HUES48 (cell line): ENCODE data around the gene GEMIN4.

ENCODE experiments used
- H3K27ac ChIP-seq: one replicate; pipeline ENCODE4 v1.7.0; 2013; ENCODE audit warnings: low read depth, low read length, inconsistent platforms
- H3K27me3 ChIP-seq: 2 replicates; pipeline ENCODE4 v1.6.1; 2013; ENCODE audit warnings: mild to moderate bottlenecking, low read length; ENCODE audit not compliant: control insufficient read depth, insufficient read depth
- H3K36me3 ChIP-seq: 2 replicates; pipeline ENCODE4 v1.6.1; 2013; ENCODE audit warnings: low read length; ENCODE audit not compliant: control insufficient read depth, insufficient read depth
- H3K4me1 ChIP-seq: 2 replicates; pipeline ENCODE4 v1.6.1; 2013; ENCODE audit warnings: mild to moderate bottlenecking, low read length; ENCODE audit not compliant: control insufficient read depth, insufficient read depth
- H3K4me3 ChIP-seq: 2 replicates; pipeline ENCODE4 v1.5.1; 2013; ENCODE audit warnings: mild to moderate bottlenecking, low read depth, low read length
- H3K9ac ChIP-seq: 2 replicates; pipeline ENCODE4 v1.6.1; 2013; ENCODE audit warnings: mild to moderate bottlenecking, low read depth, low read length, moderate library complexity
- H3K9me3 ChIP-seq: 2 replicates; pipeline ENCODE4 v1.6.1; 2013; ENCODE audit warnings: low read length; ENCODE audit not compliant: control insufficient read depth, insufficient read depth

The GEMIN4 gene

GRCh38 chr17:721540-721937 lies 30.5 kb downstream of the GEMIN4 start:
- no peak overlapping the region for H3K4me3 ChIP-seq
- H3K36me3 ChIP-seq: no peaks in the 10 kb centered on the region
- no peak overlapping the region for H3K9ac ChIP-seq
- H3K9me3 ChIP-seq: no peaks in the 10 kb centered on the region
- H3K27ac ChIP-seq: no peak overlapping the region
- peaks cover 10% of the 10 kb centered on the region for H3K4me1 ChIP-seq
- no peaks in the 10 kb centered on the region for H3K27me3 ChIP-seq

DNA sequence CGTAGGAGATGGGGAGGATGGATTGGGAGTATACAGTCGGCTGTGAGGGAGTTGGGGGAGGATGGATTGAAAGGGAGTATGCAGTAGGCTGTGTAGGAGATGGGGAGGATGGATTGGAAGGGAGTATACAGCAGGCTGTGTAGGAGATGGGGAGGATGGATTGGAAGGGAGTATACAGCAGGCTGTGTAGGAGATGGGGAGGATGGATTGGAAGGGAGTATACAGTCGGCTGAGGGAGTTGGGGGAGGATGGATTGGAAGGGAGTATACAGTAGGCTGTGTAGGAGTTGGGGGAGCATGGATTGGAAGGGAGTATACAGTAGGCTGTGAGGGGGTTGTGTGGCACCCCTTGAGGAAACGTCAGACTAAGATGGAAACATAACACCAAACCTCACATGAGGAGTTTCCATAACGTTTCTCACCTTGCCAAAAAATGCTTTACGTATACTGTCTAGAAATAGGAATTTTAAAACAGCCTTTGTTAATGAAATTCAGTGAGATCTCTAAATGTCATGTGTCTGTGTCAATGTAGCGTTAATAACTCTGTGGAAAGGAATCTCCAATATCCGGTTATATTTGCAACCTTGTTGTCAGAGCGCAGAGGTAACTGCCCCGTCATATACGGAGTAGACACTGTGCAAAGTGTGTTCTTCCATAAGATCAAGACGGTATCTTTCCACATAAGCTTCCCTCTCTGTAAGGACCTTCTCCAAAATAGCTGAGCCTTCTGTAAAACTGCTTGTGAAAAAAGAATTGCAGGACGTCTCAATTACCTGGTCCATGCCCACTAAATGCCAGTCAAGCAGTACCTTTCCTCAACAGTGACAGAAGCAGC lies 31.1 kb downstream of the GEMIN4 start:
- H3K27me3 ChIP-seq: no peaks in the 10 kb centered on the region
- H3K27ac ChIP-seq: no peak overlapping the region
- H3K4me1 ChIP-seq: peaks cover 4% of the 10 kb centered on the region; the same call in 1 of the 2 replicates

DNA sequence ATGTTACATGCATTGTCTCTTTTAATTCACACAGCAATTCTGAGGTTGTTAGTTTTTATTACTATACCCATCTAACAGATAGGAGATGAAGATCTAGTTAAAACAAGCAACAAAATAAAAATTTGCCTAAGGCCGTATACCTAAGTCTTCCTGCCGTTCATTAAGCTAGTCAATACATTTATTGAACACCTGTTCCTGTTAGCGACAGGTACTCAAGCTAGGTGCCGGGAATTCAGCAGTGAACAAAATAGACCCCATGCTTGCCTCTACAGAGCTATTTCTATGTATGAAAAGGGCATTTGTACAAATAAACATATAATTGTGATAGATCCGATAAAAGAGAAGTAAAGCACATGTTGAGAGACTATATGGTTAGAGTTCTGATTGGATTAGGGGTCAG lies 34.0 kb downstream of the GEMIN4 start:
- H3K36me3 ChIP-seq: no peaks in the 10 kb centered on the region
- no peak overlapping the region for H3K4me3 ChIP-seq
- H3K4me1 ChIP-seq: no peaks in the 10 kb centered on the region
- H3K9ac ChIP-seq: no peak overlapping the region
- H3K9me3 ChIP-seq: no peaks in the 10 kb centered on the region
- H3K27ac ChIP-seq: no peak overlapping the region
- H3K27me3 ChIP-seq: no peaks in the 10 kb centered on the region

More for the DNA sequence above, 31.1 kb downstream of the GEMIN4 start:
- Histone ChIP-seq H3K9me3 (no peaks in the 10 kb centered on the region), H3K9ac (no peak overlapping the region), H3K4me3 (no peak overlapping the region), H3K36me3 (no peaks in the 10 kb centered on the region)

GRCh38 chr17:708132-708531 lies 43.9 kb downstream of the GEMIN4 start:
- H3K27me3 ChIP-seq: no peaks in the 10 kb centered on the region
- no peaks in the 10 kb centered on the region for H3K4me1 ChIP-seq
- H3K9me3 ChIP-seq: no peaks in the 10 kb centered on the region
- no peak overlapping the region for H3K4me3 ChIP-seq
- peaks cover 31% of the 10 kb centered on the region for H3K36me3 ChIP-seq
- H3K9ac ChIP-seq: no peak overlapping the region
- no peak overlapping the region for H3K27ac ChIP-seq

- H3K27me3 ChIP-seq: no peaks in the 10 kb centered on the region
- H3K9ac ChIP-seq: no peak overlapping the region
- no peak overlapping the region for H3K27ac ChIP-seq
- no peaks in the 10 kb centered on the region for H3K4me1 ChIP-seq
- no peaks in the 10 kb centered on the region for H3K9me3 ChIP-seq
- H3K4me3 ChIP-seq: no peak overlapping the region
- H3K36me3 ChIP-seq: peaks cover 31% of the 10 kb centered on the region
Observed at GRCh38 chr17:705863-706262, 46.2 kb downstream of the GEMIN4 start.

DNA sequence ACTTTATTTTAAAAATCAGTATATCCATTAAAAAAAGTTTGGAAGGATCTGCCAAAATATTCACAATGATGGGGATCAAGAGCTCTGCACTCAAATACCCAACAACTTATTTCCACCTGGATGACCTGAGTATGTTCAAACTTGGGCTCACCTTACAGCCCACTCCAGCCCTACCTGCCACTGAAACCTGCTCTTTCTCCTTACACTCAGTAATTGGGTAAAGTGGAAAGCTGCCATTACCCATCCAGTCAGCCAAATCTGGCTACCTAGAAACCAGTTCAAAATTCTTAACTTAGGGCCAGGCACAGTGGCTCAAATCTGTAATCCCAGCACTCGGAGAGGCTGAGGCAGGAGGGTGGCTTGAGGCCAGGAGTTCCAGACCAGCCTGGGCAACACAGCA lies 47.1 kb downstream of the GEMIN4 start:
- Histone ChIP-seq H3K9me3 (no peaks in the 10 kb centered on the region), H3K36me3 (peaks cover 27% of the 10 kb centered on the region), H3K27ac (no peak overlapping the region), H3K27me3 (no peaks in the 10 kb centered on the region), H3K4me1 (no peaks in the 10 kb centered on the region), H3K4me3 (no peak overlapping the region), H3K9ac (no peak overlapping the region)

- Histone ChIP-seq H3K27me3 (no peaks in the 10 kb centered on the region), H3K4me3 (no peak overlapping the region), H3K9me3 (no peaks in the 10 kb centered on the region), H3K36me3 (peaks cover 20% of the 10 kb centered on the region), H3K27ac (no peak overlapping the region), H3K4me1 (no peaks in the 10 kb centered on the region), H3K9ac (no peak overlapping the region)
Observed at GRCh38 chr17:704111-704864, 47.8 kb downstream of the GEMIN4 start.

DNA sequence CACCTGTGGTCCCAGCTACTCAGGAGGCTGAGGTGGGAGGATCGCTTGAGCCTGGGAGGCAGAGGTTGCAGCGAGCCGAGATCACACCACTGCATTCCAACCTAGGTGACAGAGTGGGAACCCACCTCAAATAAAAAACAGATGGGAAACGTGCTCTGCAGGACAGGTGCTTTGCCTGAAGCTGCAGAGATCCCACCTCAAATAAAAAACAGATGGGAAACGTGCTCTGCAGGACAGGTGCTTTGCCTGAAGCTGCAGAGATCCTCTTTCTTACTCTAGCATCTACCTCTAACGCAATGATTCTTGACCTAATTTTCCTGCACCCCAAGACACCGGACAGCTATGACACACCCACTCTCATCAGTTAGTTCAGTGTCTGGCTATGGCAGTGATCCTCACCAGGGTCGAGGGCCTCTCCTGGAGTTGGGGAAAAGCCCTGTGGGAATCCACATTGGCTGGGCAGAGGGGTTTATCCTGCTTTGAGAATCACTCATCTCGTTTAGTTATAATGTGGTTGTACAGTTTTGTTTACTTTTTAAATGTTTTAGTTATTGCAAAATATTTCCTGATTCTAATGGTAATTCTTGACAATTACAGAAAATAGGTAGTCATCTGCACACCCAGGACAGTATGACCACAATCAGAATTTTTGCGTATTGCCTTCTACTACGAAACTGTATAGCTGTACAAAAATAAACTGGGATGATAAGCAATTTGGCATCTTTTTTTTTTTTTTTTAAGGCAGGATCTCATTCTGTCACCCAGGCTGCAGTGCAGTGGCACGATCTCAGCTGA lies 48.8 kb downstream of the GEMIN4 start:
- Histone ChIP-seq H3K27me3 (no peaks in the 10 kb centered on the region), H3K36me3 (peaks cover 11% of the 10 kb centered on the region; the same call in 1 of the 2 replicates), H3K9me3 (no peaks in the 10 kb centered on the region), H3K4me1 (no peaks in the 10 kb centered on the region), H3K4me3 (no peak overlapping the region), H3K9ac (no peak overlapping the region), H3K27ac (no peak overlapping the region)

DNA sequence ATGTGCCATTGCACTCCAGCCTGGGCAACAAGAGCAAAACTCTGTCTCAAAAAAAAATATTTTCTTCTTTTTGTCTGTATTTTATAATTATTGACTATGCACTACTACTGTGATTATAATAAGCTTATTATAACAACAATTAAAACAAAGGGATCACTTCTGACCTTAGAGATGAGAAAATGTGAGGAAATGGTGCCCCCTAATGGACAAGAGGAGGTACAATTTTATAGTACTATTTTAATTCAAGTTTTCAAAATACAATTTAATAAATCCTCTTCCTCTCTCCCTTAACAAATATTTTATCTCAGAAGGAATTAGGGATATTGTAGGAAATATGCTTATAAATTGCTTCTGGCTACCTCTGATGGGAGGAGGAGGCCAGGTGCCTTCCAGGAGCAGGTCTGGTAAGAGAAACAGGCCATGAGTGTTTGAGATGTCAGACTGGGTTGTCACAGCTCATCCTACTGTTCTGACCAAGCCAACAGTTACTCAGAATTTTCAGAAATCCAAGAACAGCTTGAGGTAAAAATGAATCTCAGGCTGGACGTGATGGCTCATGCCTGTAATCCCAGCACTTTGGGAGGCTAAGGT lies 51.5 kb downstream of the GEMIN4 start:
- Histone ChIP-seq H3K27ac (no peak overlapping the region), H3K9me3 (no peaks in the 10 kb centered on the region), H3K4me1 (no peaks in the 10 kb centered on the region), H3K4me3 (no peak overlapping the region), H3K36me3 (peaks cover 21% of the 10 kb centered on the region), H3K9ac (no peak overlapping the region), H3K27me3 (no peaks in the 10 kb centered on the region)

- Histone ChIP-seq H3K36me3 (peaks cover 31% of the 10 kb centered on the region), H3K4me3 (no peak overlapping the region), H3K27ac (no peak overlapping the region), H3K9me3 (no peaks in the 10 kb centered on the region), H3K4me1 (no peaks in the 10 kb centered on the region; the same call in 1 of the 2 replicates), H3K9ac (no peak overlapping the region), H3K27me3 (no peaks in the 10 kb centered on the region)
Observed at GRCh38 chr17:699345-699744, 52.7 kb downstream of the GEMIN4 start.
